Epithelial cell of esophagus (primary cell): ENCODE results near the gene EVX1.

ENCODE experiments used
- DNase-seq: peaks from one replicate; pipeline ENCODE4 v3.0.0; 2010; ENCODE audit warnings: low read depth
- H3K4me3 ChIP-seq: 2 replicates; pipeline ENCODE4 v1.5.1; 2011; ENCODE audit warnings: mild to moderate bottlenecking, low read length, control low read depth
- CTCF ChIP-seq: IDR thresholded peaks from 2 replicates; pipeline ENCODE4 v1.5.1; 2011; ENCODE audit warnings: low read depth, mild to moderate bottlenecking, low read length, control low read depth, inconsistent platforms; ENCODE audit not compliant: insufficient read depth; ENCODE audit errors: missing control alignments

EVX1 gene

GRCh38 chr7:27243340-27244163 is 950 bp downstream of the EVX1 start:
- DNase-seq, result no peak

DNA sequence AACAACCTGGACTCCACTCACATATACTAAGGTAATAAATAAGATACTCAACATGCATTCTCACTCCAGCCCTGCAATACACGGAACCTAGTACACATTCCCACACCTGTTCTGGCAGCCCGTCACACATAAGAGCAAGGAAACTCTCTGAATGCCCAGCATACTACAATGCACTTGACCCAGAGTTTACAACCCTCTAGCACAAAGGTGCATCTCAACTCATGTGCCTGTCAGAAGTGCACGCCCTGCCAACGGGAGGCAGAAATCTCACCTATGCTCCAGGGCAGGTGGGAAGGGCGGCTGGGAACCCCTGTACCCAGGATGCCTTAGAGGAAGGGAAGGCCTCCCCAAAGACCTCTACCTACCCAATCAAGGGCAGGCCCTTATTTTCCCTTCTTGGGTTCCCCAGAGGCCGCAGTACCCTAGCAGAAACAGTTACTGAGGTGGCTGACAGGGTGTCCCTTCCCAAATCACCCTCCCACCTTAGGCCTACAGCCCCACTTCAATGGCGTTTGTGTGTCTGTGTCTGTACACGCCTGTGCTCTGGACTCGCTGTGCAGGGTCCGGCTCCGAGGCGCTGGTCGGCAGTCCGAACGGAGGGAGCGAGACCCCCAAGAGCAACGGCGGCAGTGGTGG is 2.0 kb downstream of the EVX1 start:
- no peak for DNase-seq
- H3K4me3 ChIP-seq, result no peak overlapping the region
- TF ChIP-seq CTCF, result no peak

More at GRCh38 chr7:27243340-27244163, 950 bp downstream of the EVX1 start:
- TF ChIP-seq CTCF, result no peak
- no peak overlapping the region for H3K4me3 ChIP-seq

- H3K4me3 ChIP-seq, result no peak overlapping the region
- DNase-seq, result no peak
Observed at GRCh38 chr7:27245124-27245797, 2.7 kb downstream of the EVX1 start.

GRCh38 chr7:27245798-27246691 is 3.4 kb downstream of the EVX1 start:
- TF ChIP-seq CTCF, result no peak
- H3K4me3 ChIP-seq, result no peak overlapping the region
- peak; percentile 55 for DNase-seq

More at GRCh38 chr7:27245124-27245797, 2.7 kb downstream of the EVX1 start:
- no peak for TF ChIP-seq CTCF

GRCh38 chr7:27247000-27247399 is 4.4 kb downstream of the EVX1 start:
- no peak for DNase-seq
- H3K4me3 ChIP-seq, result no peak overlapping the region
- TF ChIP-seq CTCF, result no peak
